Fibroblast of skin of scalp (primary cell): ENCODE results near the gene PPP6R2.
"Not testable (repeated sequence)": the region's sequence is repeated elsewhere in the genome, so short reads cannot be mapped to it uniquely, and the experiment has no call there.

Source experiments
- DNase-seq: peaks from one replicate; pipeline ENCODE4 v3.0.0-alpha.2; 2013

The PPP6R2 gene

GRCh38 chr22:50401907-50402306, 58.8 kb downstream of the PPP6R2 start:
- DNase-seq = no peak

GRCh38 chr22:50403701-50404101, 60.6 kb downstream of the PPP6R2 start:
- DNase-seq = peak; percentile 5

GRCh38 chr22:50406416-50407170, 63.5 kb downstream of the PPP6R2 start:
- no peak for DNase-seq

- no peak for DNase-seq
These were observed 65.2 kb downstream of the PPP6R2 start for GRCh38 chr22:50408311-50408710.

GRCh38 chr22:50408954-50409353, 65.8 kb downstream of the PPP6R2 start:
- DNase-seq = not testable (repeated sequence)

- no peak for DNase-seq
These were observed 71.5 kb downstream of the PPP6R2 start for GRCh38 chr22:50414476-50415248.

GRCh38 chr22:50415426-50415825, 72.3 kb downstream of the PPP6R2 start:
- no peak for DNase-seq

- no peak for DNase-seq
These were observed 73.9 kb downstream of the PPP6R2 start for GRCh38 chr22:50416996-50417395.

GRCh38 chr22:50417411-50418210, 74.5 kb downstream of the PPP6R2 start:
- DNase-seq = peak; percentile 40

GRCh38 chr22:50418624-50419023, 75.5 kb downstream of the PPP6R2 start:
- no peak for DNase-seq

GRCh38 chr22:50419116-50419515, 76.0 kb downstream of the PPP6R2 start:
- DNase-seq = no peak

- DNase-seq = no peak
These were observed 76.9 kb downstream of the PPP6R2 start for GRCh38 chr22:50420015-50420414.

- DNase-seq = no peak
These were observed 77.5 kb downstream of the PPP6R2 start for GRCh38 chr22:50420581-50420980.

- DNase-seq = no peak
These were observed 78.9 kb downstream of the PPP6R2 start for GRCh38 chr22:50422046-50422445.

- no peak for DNase-seq
These were observed 80.1 kb downstream of the PPP6R2 start for GRCh38 chr22:50422961-50423815.

- DNase-seq = no peak
These were observed 80.8 kb downstream of the PPP6R2 start for GRCh38 chr22:50423956-50424355.

GRCh38 chr22:50425179-50425916, 82.2 kb downstream of the PPP6R2 start:
- DNase-seq = no peak

GRCh38 chr22:50432131-50432876, 89.2 kb downstream of the PPP6R2 start:
- DNase-seq = no peak

GRCh38 chr22:50432877-50433510, 89.9 kb downstream of the PPP6R2 start:
- DNase-seq = not testable (repeated sequence)

- no peak for DNase-seq
These were observed 91.7 kb downstream of the PPP6R2 start for GRCh38 chr22:50434849-50435248.
